HCT116 (cell line): Measurements from ENCODE around the gene CXorf65. TPM values are rescaled to one million over a fixed set of nuclear protein-coding genes. Genes with fewer than 3 reads are reported as not detected.

Experiments used
- ATAC-seq: fragments of 200-7000 bp; cut with Tn5 transposase; 2 replicates; pipeline ENCODE4 v1.9.1; 2020; ENCODE audit warnings: mild to moderate bottlenecking, moderate library complexity
- BruUV-seq: library from RNA; stranded (reverse); fragments of 400-500 nt; replicated peaks from 2 replicates; lab custom pipeline; 2021; lab: Mats Ljungman, UMichigan
- CTCF ChIA-PET: fragments of 300-600 bp; sonication (Branson Sonifier 250); formaldehyde crosslinking; loops from one replicate; lab custom pipeline; 2021; ENCODE audit warnings: antibody characterized with exemption; lab: Charles Lee
- POLR2A ChIA-PET: fragments of 300-600, 350-600 bp; sonication (Branson Sonifier 250); formaldehyde crosslinking; loops from one replicate; lab custom pipeline; 2021; ENCODE audit warnings: antibody characterized with exemption; lab: Charles Lee
- RAD21 ChIA-PET, 2 experiments: fragments of 300-600 bp; sonication (Branson Sonifier 250); formaldehyde crosslinking; loops; one replicate each; lab custom pipeline; 2023; ENCODE audit warnings: low total read pairs in 2 of 2; ENCODE audit not compliant: uncharacterized antibody in 2 of 2, unreplicated experiment in 2 of 2, low non-redundant PET in 1 of 2; lab: Charles Lee
- DNase-seq: peaks from one replicate; pipeline ENCODE4 v3.0.0-alpha.2; 2010; ENCODE audit warnings: low read depth, low spot score
- H2AFZ ChIP-seq: fragments of 200-600 bp; shearing (Covaris generic), sonication (generic); 2 replicates; pipeline ENCODE4 v1.6.1; 2017; ENCODE audit warnings: low read depth, mixed run types, mixed read lengths, antibody characterized with exemption, low read length; ENCODE audit not compliant: poor library complexity, severe bottlenecking
- H3K27ac ChIP-seq: 2 replicates; pipeline ENCODE4 v1.5.1; 2012; ENCODE audit warnings: low read depth, low read length
- H3K27me3 ChIP-seq: fragments of 200-600 bp; sonication (generic); 2 replicates; pipeline ENCODE4 v1.6.1; 2016; ENCODE audit warnings: mixed run types, low read length, mixed read lengths; ENCODE audit not compliant: insufficient read depth
- H3K36me3 ChIP-seq, 2 experiments: fragments of 200-500 bp in 1 of 2; fragments of 200-600 bp in 1 of 2; sonication (Bioruptor generic) in 1 of 2; sonication (generic) in 1 of 2; 2 replicates each; pipeline versions ENCODE4 v1.5.1 to v1.6.1; 2014 to 2016; ENCODE audit warnings: low read length in 2 of 2, inconsistent platforms in 1 of 2, mixed read lengths in 1 of 2, mixed run types in 1 of 2; ENCODE audit not compliant: insufficient read depth in 2 of 2, control insufficient read depth in 1 of 2
- H3K4me1 ChIP-seq, 2 experiments: fragments of 200-600 bp in 1 of 2; sonication (generic) in 1 of 2; 2 replicates each; pipeline versions ENCODE4 v1.5.1 to v1.6.1; 2012 to 2017; ENCODE audit warnings: low read length in 2 of 2, inconsistent platforms in 1 of 2, mild to moderate bottlenecking in 1 of 2, mixed read lengths in 1 of 2, mixed run types in 1 of 2, moderate library complexity in 1 of 2; ENCODE audit not compliant: insufficient read depth in 2 of 2, control insufficient read depth in 1 of 2
- H3K4me2 ChIP-seq: fragments of 200-600 bp; sonication (generic); 2 replicates; pipeline ENCODE4 v1.6.1; 2017; ENCODE audit warnings: mixed run types, low read length, mixed read lengths
- H3K4me3 ChIP-seq, 2 experiments: fragments of 200-600 bp in 1 of 2; sonication (generic) in 1 of 2; replicated peaks in 1 of 2; 2 replicates each; pipeline ENCODE4 v1.5.1; 2011 to 2016; ENCODE audit warnings: low read length in 2 of 2, control low read depth in 1 of 2, low read depth in 1 of 2, mild to moderate bottlenecking in 1 of 2, mixed read lengths in 1 of 2, mixed run types in 1 of 2
- H3K79me2 ChIP-seq: fragments of 200-600 bp; sonication (generic); 2 replicates; pipeline ENCODE4 v1.6.1; 2017; ENCODE audit warnings: mild to moderate bottlenecking, mixed run types, low read length, moderate library complexity, mixed read lengths; ENCODE audit not compliant: insufficient read depth
- H3K9ac ChIP-seq: fragments of 200-600 bp; sonication (generic); 2 replicates; pipeline ENCODE4 v1.6.1; 2016; ENCODE audit warnings: low read length, mixed read lengths
- H3K9me2 ChIP-seq: fragments of 200-600 bp; sonication (generic), shearing (Covaris generic); 2 replicates; pipeline ENCODE4 v1.6.1; 2017; ENCODE audit warnings: mixed run types, mild to moderate bottlenecking, moderate library complexity; ENCODE audit not compliant: insufficient read depth
- H3K9me3 ChIP-seq, 2 experiments: fragments of 200-500 bp in 1 of 2; fragments of 200-600 bp in 1 of 2; sonication (Bioruptor generic) in 1 of 2; sonication (generic) in 1 of 2; 2 replicates each; pipeline ENCODE4 v1.6.1; 2014 to 2017; ENCODE audit warnings: low read length in 2 of 2, mixed read lengths in 2 of 2, inconsistent platforms in 1 of 2, low read depth in 1 of 2, mild to moderate bottlenecking in 1 of 2, mixed run types in 1 of 2, moderate library complexity in 1 of 2; ENCODE audit not compliant: control insufficient read depth in 1 of 2, insufficient read depth in 1 of 2
- H4K20me1 ChIP-seq: fragments of 200-600 bp; sonication (generic), shearing (Covaris generic); 2 replicates; pipeline ENCODE4 v1.6.1; 2017; ENCODE audit warnings: mixed run types, mild to moderate bottlenecking, moderate library complexity; ENCODE audit not compliant: insufficient read depth
- CBX3 ChIP-seq: IDR thresholded peaks from 2 replicates; pipeline ENCODE4 v1.6.1; 2012; ENCODE audit warnings: low read depth
- CEBPB ChIP-seq: IDR thresholded peaks from 2 replicates; pipeline ENCODE4 v1.6.1; 2012; ENCODE audit warnings: low read depth
- EGR1 ChIP-seq: IDR thresholded peaks from 2 replicates; pipeline ENCODE4 v1.6.1; 2012; ENCODE audit warnings: low read depth
- ELF1 ChIP-seq: IDR thresholded peaks from 2 replicates; pipeline ENCODE4 v1.6.1; 2012; ENCODE audit warnings: low read depth, borderline replicate concordance
- EZH2 ChIP-seq: fragments of 200-600 bp; sonication (generic); IDR thresholded peaks from 2 replicates; pipeline ENCODE4 v1.6.1; 2017; ENCODE audit warnings: antibody characterized with exemption, mixed run types
- EZH2phosphoT487 ChIP-seq: fragments of 200-600 bp; IDR thresholded peaks from 2 replicates; pipeline ENCODE4 v1.6.1; 2018; ENCODE audit warnings: antibody characterized with exemption, borderline replicate concordance
- FOSL1 ChIP-seq: IDR thresholded peaks from 2 replicates; pipeline ENCODE4 v1.6.1; 2012; ENCODE audit warnings: low read depth
- MAX ChIP-seq: IDR thresholded peaks from 2 replicates; pipeline ENCODE4 v1.6.1; 2012
- POLR2AphosphoS5 ChIP-seq: IDR thresholded peaks from 2 replicates; pipeline ENCODE4 v1.6.1; 2011; ENCODE audit warnings: mild to moderate bottlenecking, low read depth, low read length, moderate library complexity
- SIN3A ChIP-seq: IDR thresholded peaks from 2 replicates; pipeline ENCODE4 v1.6.1; 2012; ENCODE audit warnings: low read depth
- SRF ChIP-seq: IDR thresholded peaks from 2 replicates; pipeline ENCODE4 v1.6.1; 2012; ENCODE audit warnings: low read depth
- TCF7L2 ChIP-seq: IDR thresholded peaks from 2 replicates; pipeline ENCODE4 v1.7.0; 2011; ENCODE audit warnings: borderline replicate concordance, inconsistent platforms; ENCODE audit not compliant: insufficient read depth, insufficient read length; ENCODE audit errors: extremely low read depth
- ZFX ChIP-seq: fragments of 450-650 bp; IDR thresholded peaks from 2 replicates; pipeline ENCODE4 v1.6.1; 2017
- ZNF274 ChIP-seq: fragments of 200-500 bp; sonication (Bioruptor generic); IDR thresholded peaks from 2 replicates; pipeline ENCODE4 v1.6.1; 2014; ENCODE audit warnings: mild to moderate bottlenecking, low read depth, low read length, inconsistent platforms
- intact Hi-C: fragments of 100-400 bp; cut with micrococcal nuclease; formaldehyde crosslinking; loops from 2 replicates; pipeline ENCODE4 v1.10.0; 2022
- total RNA-seq: library from RNA; stranded (reverse); gene quantifications from one replicate; pipeline ENCODE4 v1.2.1, GENCODE V29; 2021; ENCODE audit not compliant: unreplicated experiment
- TF ChIP-seq, protein P1 (sequence below): IDR thresholded peaks from 2 replicates; pipeline ENCODE4 v1.6.1; 2011; ENCODE audit warnings: mild to moderate bottlenecking, low read length, moderate library complexity; ENCODE audit not compliant: insufficient replicate concordance; ENCODE audit errors: extremely low read depth
- TF ChIP-seq, protein P2 (sequence below): IDR thresholded peaks from 2 replicates; pipeline ENCODE4 v1.6.1; 2012
- TF ChIP-seq, protein P3 (sequence below): IDR thresholded peaks from 2 replicates; pipeline ENCODE4 v1.6.1; 2012; ENCODE audit warnings: low read depth

The CXorf65 gene
- total RNA-seq, 1 experiment from 2014 or later = not detected

- Histone ChIP-seq H3K9ac (no peak overlapping the region), H4K20me1 (no peaks in the 10 kb centered on the region; the same call in 1 of the 2 replicates), H3K79me2 (no peaks in the 10 kb centered on the region), H3K27me3 (no peaks in the 10 kb centered on the region), H3K9me2 (no peaks in the 10 kb centered on the region), H3K9me3 (no peaks in the 10 kb centered on the region), H3K27ac (no peak overlapping the region), H2AFZ (no peak overlapping the region), H3K36me3 (peaks cover 0 to 2% of the 10 kb centered on the region in 2 experiments; a peak in 1 of 4 replicates), H3K4me3 (no peak overlapping the region), H3K4me1 (no peaks in the 10 kb centered on the region), H3K4me2 (no peak overlapping the region)
- RAD21 ChIA-PET = no interaction called here
- ATAC-seq = no peak
- DNase-seq = no peak
- POLR2A ChIA-PET = no interaction called here
- TF ChIP-seq, protein P1, sequence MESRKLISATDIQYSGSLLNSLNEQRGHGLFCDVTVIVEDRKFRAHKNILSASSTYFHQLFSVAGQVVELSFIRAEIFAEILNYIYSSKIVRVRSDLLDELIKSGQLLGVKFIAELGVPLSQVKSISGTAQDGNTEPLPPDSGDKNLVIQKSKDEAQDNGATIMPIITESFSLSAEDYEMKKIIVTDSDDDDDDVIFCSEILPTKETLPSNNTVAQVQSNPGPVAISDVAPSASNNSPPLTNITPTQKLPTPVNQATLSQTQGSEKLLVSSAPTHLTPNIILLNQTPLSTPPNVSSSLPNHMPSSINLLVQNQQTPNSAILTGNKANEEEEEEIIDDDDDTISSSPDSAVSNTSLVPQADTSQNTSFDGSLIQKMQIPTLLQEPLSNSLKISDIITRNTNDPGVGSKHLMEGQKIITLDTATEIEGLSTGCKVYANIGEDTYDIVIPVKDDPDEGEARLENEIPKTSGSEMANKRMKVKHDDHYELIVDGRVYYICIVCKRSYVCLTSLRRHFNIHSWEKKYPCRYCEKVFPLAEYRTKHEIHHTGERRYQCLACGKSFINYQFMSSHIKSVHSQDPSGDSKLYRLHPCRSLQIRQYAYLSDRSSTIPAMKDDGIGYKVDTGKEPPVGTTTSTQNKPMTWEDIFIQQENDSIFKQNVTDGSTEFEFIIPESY = no peak
- TF ChIP-seq EZH2phosphoT487 (no peak), SIN3A (no peak), CEBPB (no peak), TCF7L2 (no peak), EZH2 (no peak), EGR1 (no peak), ZNF274 (no peak), CBX3 (no peak), FOSL1 (no peak), ZFX (no peak), SRF (no peak), MAX (no peak), ELF1 (no peak), POLR2AphosphoS5 (no peak)
- TF ChIP-seq, protein P2, sequence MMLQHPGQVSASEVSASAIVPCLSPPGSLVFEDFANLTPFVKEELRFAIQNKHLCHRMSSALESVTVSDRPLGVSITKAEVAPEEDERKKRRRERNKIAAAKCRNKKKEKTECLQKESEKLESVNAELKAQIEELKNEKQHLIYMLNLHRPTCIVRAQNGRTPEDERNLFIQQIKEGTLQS = no peak
- TF ChIP-seq, protein P3, sequence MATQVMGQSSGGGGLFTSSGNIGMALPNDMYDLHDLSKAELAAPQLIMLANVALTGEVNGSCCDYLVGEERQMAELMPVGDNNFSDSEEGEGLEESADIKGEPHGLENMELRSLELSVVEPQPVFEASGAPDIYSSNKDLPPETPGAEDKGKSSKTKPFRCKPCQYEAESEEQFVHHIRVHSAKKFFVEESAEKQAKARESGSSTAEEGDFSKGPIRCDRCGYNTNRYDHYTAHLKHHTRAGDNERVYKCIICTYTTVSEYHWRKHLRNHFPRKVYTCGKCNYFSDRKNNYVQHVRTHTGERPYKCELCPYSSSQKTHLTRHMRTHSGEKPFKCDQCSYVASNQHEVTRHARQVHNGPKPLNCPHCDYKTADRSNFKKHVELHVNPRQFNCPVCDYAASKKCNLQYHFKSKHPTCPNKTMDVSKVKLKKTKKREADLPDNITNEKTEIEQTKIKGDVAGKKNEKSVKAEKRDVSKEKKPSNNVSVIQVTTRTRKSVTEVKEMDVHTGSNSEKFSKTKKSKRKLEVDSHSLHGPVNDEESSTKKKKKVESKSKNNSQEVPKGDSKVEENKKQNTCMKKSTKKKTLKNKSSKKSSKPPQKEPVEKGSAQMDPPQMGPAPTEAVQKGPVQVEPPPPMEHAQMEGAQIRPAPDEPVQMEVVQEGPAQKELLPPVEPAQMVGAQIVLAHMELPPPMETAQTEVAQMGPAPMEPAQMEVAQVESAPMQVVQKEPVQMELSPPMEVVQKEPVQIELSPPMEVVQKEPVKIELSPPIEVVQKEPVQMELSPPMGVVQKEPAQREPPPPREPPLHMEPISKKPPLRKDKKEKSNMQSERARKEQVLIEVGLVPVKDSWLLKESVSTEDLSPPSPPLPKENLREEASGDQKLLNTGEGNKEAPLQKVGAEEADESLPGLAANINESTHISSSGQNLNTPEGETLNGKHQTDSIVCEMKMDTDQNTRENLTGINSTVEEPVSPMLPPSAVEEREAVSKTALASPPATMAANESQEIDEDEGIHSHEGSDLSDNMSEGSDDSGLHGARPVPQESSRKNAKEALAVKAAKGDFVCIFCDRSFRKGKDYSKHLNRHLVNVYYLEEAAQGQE = no peak
- CTCF ChIA-PET = no interaction called here
- BruUV-seq = no TSS peak
- intact Hi-C loops = no loop called here
Measured at GRCh38 chrX:71057848-71058530, 48.6 kb downstream of the CXorf65 start.
